ENCODE results near the gene CHST7.

GRCh38 chrX:46547857-46548256 is 25.7 kb upstream of the CHST7 start:
- TF ChIP-seq CTCF (IDR thresholded peaks at IDR 0.05 in 2 of 3, conservative IDR thresholded peaks at IDR 0.05 in 1 of 3; ENCODE audit: borderline replicate concordance in 1 of 3, insufficient read depth in 1 of 3, low read depth in 2 of 3, low read length in 2 of 3) (no peak), MAX (IDR thresholded peaks at IDR 0.05) (no peak)

Data from HCT116 (cell line).